GM12878 (cell line): Measurements from ENCODE around the gene DNAH1. TPM values are rescaled to one million over a fixed set of nuclear protein-coding genes. Genes with fewer than 3 reads are reported as not detected.

Experiments used
- ATAC-seq: fragments of 200-7000 bp; cut with Tn5 transposase; 3 replicates; pipeline ENCODE4 v1.9.1; 2020; ENCODE audit warnings: mild to moderate bottlenecking, moderate library complexity
- BruUV-seq: library from RNA; stranded (reverse); fragments of 400-500 nt; replicated peaks from 2 replicates; lab custom pipeline; 2021; lab: Mats Ljungman, UMichigan
- CTCF ChIA-PET: fragments of 300-600 bp; sonication (Branson Sonifier 250); formaldehyde crosslinking; extraction: SDS; loops from one replicate; lab custom pipeline; 2021; ENCODE audit warnings: inconsistent platforms; lab: Yijun Ruan, JAX
- POLR2A ChIA-PET: fragments of 350-600 bp; formaldehyde crosslinking; extraction: SDS; loops from one replicate; lab custom pipeline; 2021; ENCODE audit warnings: inconsistent platforms; lab: Charles Lee
- RAD21 ChIA-PET: fragments of 300-600 bp; sonication (Branson Sonifier 250); formaldehyde crosslinking; loops from one replicate; lab custom pipeline; 2023; ENCODE audit warnings: antibody characterized with exemption; ENCODE audit not compliant: unreplicated experiment; lab: Charles Lee
- SMC1A ChIA-PET: fragments of 300-600 bp; sonication (Branson Sonifier 250); formaldehyde crosslinking; loops from one replicate; lab custom pipeline; 2023; ENCODE audit not compliant: unreplicated experiment, uncharacterized antibody; lab: Charles Lee
- DNase-seq: peaks from one replicate; pipeline ENCODE4 v3.0.0-alpha.2; 2011; ENCODE audit warnings: low read depth, low spot score
- FAIRE-seq: peaks from 3 replicates; lab custom pipeline; 2011; peaks lifted over from hg19 to GRCh38; lab: Jason Lieb, UNC
- H2AFZ ChIP-seq: 2 replicates; pipeline ENCODE4 v1.6.0; 2011; ENCODE audit warnings: low read depth, low read length, control low read depth; ENCODE audit not compliant: control insufficient read depth
- H3K27ac ChIP-seq: 2 replicates; pipeline ENCODE4 v1.5.1; 2011; ENCODE audit warnings: control low read depth; ENCODE audit not compliant: control insufficient read depth, insufficient read depth
- H3K27me3 ChIP-seq, 2 experiments: replicated peaks in 1 of 2; 2 replicates each; pipeline versions ENCODE4 v1.6.0 to v1.6.1; 2011; ENCODE audit warnings: low read length in 1 of 2; ENCODE audit not compliant: control insufficient read depth in 2 of 2, insufficient read depth in 2 of 2
- H3K36me3 ChIP-seq, 2 experiments: 2 replicates each; pipeline ENCODE4 v1.5.1; 2011; ENCODE audit warnings: low read length in 1 of 2; ENCODE audit not compliant: control insufficient read depth in 2 of 2, insufficient read depth in 2 of 2
- H3K4me1 ChIP-seq: 2 replicates; pipeline ENCODE4 v1.6.1; 2011; ENCODE audit warnings: mild to moderate bottlenecking, low read length, moderate library complexity, mixed read lengths; ENCODE audit not compliant: control insufficient read depth, insufficient read depth
- H3K4me2 ChIP-seq: 2 replicates; pipeline ENCODE4 v1.6.0; 2011; ENCODE audit warnings: control low read depth; ENCODE audit not compliant: control insufficient read depth, insufficient read depth
- H3K4me3 ChIP-seq: fragments of 200-600 bp; sonication (generic); 2 replicates; pipeline ENCODE4 v1.5.1; 2016
- H3K79me2 ChIP-seq: 2 replicates; pipeline ENCODE4 v1.6.0; 2011; ENCODE audit warnings: low read length; ENCODE audit not compliant: control insufficient read depth, insufficient read depth
- H3K9ac ChIP-seq: 2 replicates; pipeline ENCODE4 v1.8.0; 2011; ENCODE audit warnings: low read length, control low read depth, mixed read lengths; ENCODE audit not compliant: control insufficient read depth, insufficient read depth
- H3K9me3 ChIP-seq: replicated peaks from 3 replicates; pipeline ENCODE4 v1.5.1; 2011; ENCODE audit warnings: mild to moderate bottlenecking, low read length; ENCODE audit not compliant: control insufficient read depth, insufficient read depth
- H4K20me1 ChIP-seq: 2 replicates; pipeline ENCODE4 v1.6.0; 2011; ENCODE audit not compliant: control insufficient read depth, insufficient read depth
- CREM ChIP-seq: IDR thresholded peaks from 2 replicates; pipeline ENCODE4 v1.6.1; 2014; ENCODE audit warnings: antibody characterized with exemption, low read depth
- EED ChIP-seq: sonication (generic); IDR thresholded peaks from 2 replicates; pipeline ENCODE4 v1.6.1; 2016; ENCODE audit warnings: antibody characterized with exemption, low read depth
- NFYB ChIP-seq: IDR thresholded peaks from 2 replicates; pipeline ENCODE4 v1.6.1; 2011; ENCODE audit warnings: low read depth, mild to moderate bottlenecking, low read length, improper control_type of control experiment, moderate library complexity; ENCODE audit not compliant: insufficient read depth
- PAX5 ChIP-seq: IDR thresholded peaks from 2 replicates; pipeline ENCODE4 v1.6.1; 2011; ENCODE audit warnings: low read depth, low read length, borderline replicate concordance
- RAD21 ChIP-seq: IDR thresholded peaks from 2 replicates; pipeline ENCODE4 v1.6.1; 2011; ENCODE audit warnings: mild to moderate bottlenecking, low read depth, low read length, moderate library complexity; ENCODE audit not compliant: insufficient read depth
- SMAD5 ChIP-seq: IDR thresholded peaks from 2 replicates; pipeline ENCODE4 v1.6.1; 2016; ENCODE audit warnings: antibody characterized with exemption, low read depth
- YBX1 ChIP-seq: fragments of 450-650 bp; IDR thresholded peaks from 2 replicates; pipeline ENCODE4 v1.6.1; 2016; ENCODE audit warnings: antibody characterized with exemption
- ZSCAN29 ChIP-seq: fragments of 450-650 bp; IDR thresholded peaks from 2 replicates; pipeline ENCODE4 v1.6.1; 2017; ENCODE audit warnings: mild to moderate bottlenecking, moderate library complexity
- WGBS: methylation state at CpG from one replicate; pipeline ENCODE4 v1.1.6; 2016; ENCODE audit warnings: low lambda C conversion rate; ENCODE audit not compliant: insufficient replicate concordance, insufficient coverage; ENCODE audit errors: missing lambda C conversion rate; 5-methylcytosine and 5-hydroxymethylcytosine counted together
- in situ Hi-C: fragments of 300-500 bp; cut with MboI; formaldehyde crosslinking; loops from 9 replicates; pipeline ENCODE4 v1.14.3; 2018; ENCODE audit warnings: mixed read lengths
- intact Hi-C: fragments of 100-400 bp; cut with micrococcal nuclease; formaldehyde crosslinking; loops from one replicate; pipeline ENCODE4 v1.14.2; 2022; ENCODE audit not compliant: unreplicated experiment
- polyA plus RNA-seq, 11 experiments: library from polyadenylated mRNA; depleted of rRNA in 4 of 11; unstranded in 6 of 11; stranded (reverse) in 5 of 11; fragments of >200 nt; fragmentation: Nextera tagmentation in 4 of 11; fragmentation: Illumina TruSeq in 1 of 11; extraction: Ambion mirVana in 4 of 11; extraction: Trizol in 1 of 11; gene quantifications; 1 replicate in 1 of 11; 2 replicates in 10 of 11; pipeline versions ENCODE4 v1.2.1 to v1.2.3, GENCODE V29; 2011 to 2016; ENCODE audit warnings: inconsistent platforms in 2 of 11, missing spikeins in 2 of 11, low read depth in 1 of 11
- total RNA-seq, 4 experiments: library from RNA; depleted of rRNA in 3 of 4; stranded (reverse); fragments of >200 nt in 3 of 4; fragmentation: Illumina TruSeq in 1 of 4; extraction: Trizol in 1 of 4; gene quantifications; 2 replicates each; pipeline versions ENCODE4 v1.2.1 to v1.2.3, GENCODE V29; 2013 to 2021
- TF ChIP-seq, protein P1 (sequence below): fragments of 450-650 bp; IDR thresholded peaks from 2 replicates; pipeline ENCODE4 v1.6.1; 2018; ENCODE audit warnings: mild to moderate bottlenecking, low read depth, moderate library complexity; ENCODE audit not compliant: partially characterized antibody

Gene DNAH1
- total and polyA plus RNA-seq, 10 of the 15 experiments (the other 5 are each of a cell fraction or from before 2014, with no cell fraction given) = 0.31 to 5.8 (median 2.7) TPM

- Histone ChIP-seq H3K9me3 (no peaks in the 10 kb centered on the region), H3K4me3 (no peak overlapping the region), H3K79me2 (no peaks in the 10 kb centered on the region), H3K4me2 (no peak overlapping the region), H2AFZ (no peak overlapping the region), H3K36me3 (no peaks in the 10 kb centered on the region), H3K9ac (no peak overlapping the region), H3K27me3 (no peaks in the 10 kb centered on the region), H3K27ac (no peak overlapping the region), H3K4me1 (peaks cover 25% of the 10 kb centered on the region), H4K20me1 (no peaks in the 10 kb centered on the region)
- WGBS = 80% methylated on average over 2 of the region's 2 CpGs
- intact Hi-C loops = no loop called here
- no peak for ATAC-seq
- in situ Hi-C loops = no loop called here
- ChIA-PET POLR2A (no interaction called here), CTCF (no interaction called here), RAD21 (no interaction called here), SMC1A (interaction anchor here (1.9 kb wide), 1 partner anchor 35 kb away, joined by 6 read pairs; no protein-coding TSS in a partner anchor)
- FAIRE-seq = no peak
- no TSS peak for BruUV-seq
- no peak for DNase-seq
- TF ChIP-seq PAX5 (no peak), RAD21 (no peak), NFYB (no peak), EED (no peak), YBX1 (no peak), CREM (no peak), ZSCAN29 (no peak), SMAD5 (no peak)
- TF ChIP-seq, protein P1, sequence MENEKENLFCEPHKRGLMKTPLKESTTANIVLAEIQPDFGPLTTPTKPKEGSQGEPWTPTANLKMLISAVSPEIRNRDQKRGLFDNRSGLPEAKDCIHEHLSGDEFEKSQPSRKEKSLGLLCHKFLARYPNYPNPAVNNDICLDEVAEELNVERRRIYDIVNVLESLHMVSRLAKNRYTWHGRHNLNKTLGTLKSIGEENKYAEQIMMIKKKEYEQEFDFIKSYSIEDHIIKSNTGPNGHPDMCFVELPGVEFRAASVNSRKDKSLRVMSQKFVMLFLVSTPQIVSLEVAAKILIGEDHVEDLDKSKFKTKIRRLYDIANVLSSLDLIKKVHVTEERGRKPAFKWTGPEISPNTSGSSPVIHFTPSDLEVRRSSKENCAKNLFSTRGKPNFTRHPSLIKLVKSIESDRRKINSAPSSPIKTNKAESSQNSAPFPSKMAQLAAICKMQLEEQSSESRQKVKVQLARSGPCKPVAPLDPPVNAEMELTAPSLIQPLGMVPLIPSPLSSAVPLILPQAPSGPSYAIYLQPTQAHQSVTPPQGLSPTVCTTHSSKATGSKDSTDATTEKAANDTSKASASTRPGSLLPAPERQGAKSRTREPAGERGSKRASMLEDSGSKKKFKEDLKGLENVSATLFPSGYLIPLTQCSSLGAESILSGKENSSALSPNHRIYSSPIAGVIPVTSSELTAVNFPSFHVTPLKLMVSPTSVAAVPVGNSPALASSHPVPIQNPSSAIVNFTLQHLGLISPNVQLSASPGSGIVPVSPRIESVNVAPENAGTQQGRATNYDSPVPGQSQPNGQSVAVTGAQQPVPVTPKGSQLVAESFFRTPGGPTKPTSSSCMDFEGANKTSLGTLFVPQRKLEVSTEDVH = no peak
Measured at GRCh38 chr3:52303811-52304210, 12.3 kb upstream of the DNAH1 start.
